HL-60 (cell line): ENCODE results near the gene SLC25A17.

Experiments used
- DNase-seq, 2 experiments: peaks; one replicate each; pipeline ENCODE4 v3.0.0-alpha.2; 2010 to 2020; ENCODE audit warnings: low read depth in 1 of 2, low spot score in 1 of 2
- H3K27ac ChIP-seq: fragments of 250-450 bp; sonication (Bioruptor Pico); replicated peaks from 2 replicates; pipeline ENCODE4 v1.5.1; 2020; ENCODE audit warnings: mild to moderate bottlenecking, moderate library complexity
- H3K27me3 ChIP-seq: fragments of 250-450 bp; sonication (Bioruptor Pico); 2 replicates; pipeline ENCODE4 v1.5.1; 2021; ENCODE audit warnings: mild to moderate bottlenecking, moderate library complexity; ENCODE audit not compliant: insufficient read depth, poor library complexity, severe bottlenecking
- H3K4me3 ChIP-seq: replicated peaks from 2 replicates; pipeline ENCODE4 v1.5.1; 2011; ENCODE audit warnings: mild to moderate bottlenecking, control low read depth, low read length; ENCODE audit not compliant: insufficient read depth
- GABPA ChIP-seq: IDR thresholded peaks from 2 replicates; pipeline ENCODE4 v1.6.1; 2012; ENCODE audit warnings: low read depth
- POLR2AphosphoS5 ChIP-seq: IDR thresholded peaks from 2 replicates; pipeline ENCODE4 v1.6.1; 2012; ENCODE audit warnings: low read depth
- SPI1 ChIP-seq: IDR thresholded peaks from 2 replicates; pipeline ENCODE4 v1.6.1; 2012; ENCODE audit warnings: low read depth, mild to moderate bottlenecking, borderline replicate concordance
- TF ChIP-seq, protein P1 (sequence below): IDR thresholded peaks from one replicate; pipeline ENCODE4 v1.5.1; 2011; ENCODE audit warnings: low read length, control low read depth, inconsistent platforms; ENCODE audit not compliant: insufficient read depth
- TF ChIP-seq, protein P2 (sequence below): IDR thresholded peaks from 2 replicates; pipeline ENCODE4 v1.6.1; 2012; ENCODE audit warnings: low read depth; ENCODE audit not compliant: insufficient replicate concordance

Gene SLC25A17

DNA sequence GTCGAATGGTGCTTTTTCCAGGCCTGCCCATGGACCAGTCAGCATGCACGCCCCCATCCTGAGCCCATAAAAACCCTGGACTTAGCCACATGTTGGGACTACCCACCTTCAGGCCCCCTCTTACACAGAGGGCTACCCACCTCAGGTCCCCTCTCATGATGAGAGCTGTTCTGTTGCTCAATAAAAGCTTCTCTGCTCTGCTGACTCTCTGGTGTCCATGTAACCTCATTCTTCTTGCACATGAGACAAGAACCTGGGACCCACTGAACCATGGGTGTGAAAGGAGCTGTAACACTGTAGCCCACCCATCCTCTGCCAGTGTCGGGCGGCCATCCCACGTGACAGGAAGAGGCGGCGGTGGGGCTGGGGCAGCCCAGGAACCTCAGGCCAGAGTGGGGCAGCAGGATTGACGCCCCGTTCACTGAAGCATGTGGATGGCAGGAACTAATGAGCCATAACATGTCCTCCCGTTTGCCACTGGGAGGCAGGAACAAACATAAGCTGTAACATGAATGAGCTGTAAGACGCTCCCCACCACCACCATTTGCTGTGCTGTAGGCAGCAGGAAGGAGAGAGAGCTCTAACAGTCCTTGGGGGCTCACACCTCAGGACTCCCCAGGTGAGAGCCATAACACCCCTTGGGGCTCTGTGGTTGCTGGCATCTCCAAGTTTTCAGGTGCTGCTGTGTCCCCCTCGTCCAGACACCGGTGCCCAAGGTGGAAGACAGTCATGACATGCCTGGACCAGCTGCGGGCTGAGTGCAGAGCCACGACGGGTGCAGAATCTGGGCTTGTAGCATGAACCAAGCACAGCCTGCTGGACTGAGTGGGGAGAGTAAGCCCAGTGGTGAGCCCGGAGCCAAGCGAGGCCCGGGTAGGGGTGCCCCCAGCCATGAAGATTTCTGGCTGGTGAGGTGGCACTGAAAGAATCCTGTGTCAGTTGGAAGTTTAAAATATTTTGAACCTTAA is 70.5 kb downstream of the SLC25A17 start:
- no peak for DNase-seq
- H3K4me3 ChIP-seq = no peak overlapping the region
- no peaks in the 10 kb centered on the region for H3K27me3 ChIP-seq
- TF ChIP-seq, protein P1, sequence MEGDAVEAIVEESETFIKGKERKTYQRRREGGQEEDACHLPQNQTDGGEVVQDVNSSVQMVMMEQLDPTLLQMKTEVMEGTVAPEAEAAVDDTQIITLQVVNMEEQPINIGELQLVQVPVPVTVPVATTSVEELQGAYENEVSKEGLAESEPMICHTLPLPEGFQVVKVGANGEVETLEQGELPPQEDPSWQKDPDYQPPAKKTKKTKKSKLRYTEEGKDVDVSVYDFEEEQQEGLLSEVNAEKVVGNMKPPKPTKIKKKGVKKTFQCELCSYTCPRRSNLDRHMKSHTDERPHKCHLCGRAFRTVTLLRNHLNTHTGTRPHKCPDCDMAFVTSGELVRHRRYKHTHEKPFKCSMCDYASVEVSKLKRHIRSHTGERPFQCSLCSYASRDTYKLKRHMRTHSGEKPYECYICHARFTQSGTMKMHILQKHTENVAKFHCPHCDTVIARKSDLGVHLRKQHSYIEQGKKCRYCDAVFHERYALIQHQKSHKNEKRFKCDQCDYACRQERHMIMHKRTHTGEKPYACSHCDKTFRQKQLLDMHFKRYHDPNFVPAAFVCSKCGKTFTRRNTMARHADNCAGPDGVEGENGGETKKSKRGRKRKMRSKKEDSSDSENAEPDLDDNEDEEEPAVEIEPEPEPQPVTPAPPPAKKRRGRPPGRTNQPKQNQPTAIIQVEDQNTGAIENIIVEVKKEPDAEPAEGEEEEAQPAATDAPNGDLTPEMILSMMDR = no peak
- TF ChIP-seq SPI1 (no peak), POLR2AphosphoS5 (no peak), GABPA (no peak)
- TF ChIP-seq, protein P2, sequence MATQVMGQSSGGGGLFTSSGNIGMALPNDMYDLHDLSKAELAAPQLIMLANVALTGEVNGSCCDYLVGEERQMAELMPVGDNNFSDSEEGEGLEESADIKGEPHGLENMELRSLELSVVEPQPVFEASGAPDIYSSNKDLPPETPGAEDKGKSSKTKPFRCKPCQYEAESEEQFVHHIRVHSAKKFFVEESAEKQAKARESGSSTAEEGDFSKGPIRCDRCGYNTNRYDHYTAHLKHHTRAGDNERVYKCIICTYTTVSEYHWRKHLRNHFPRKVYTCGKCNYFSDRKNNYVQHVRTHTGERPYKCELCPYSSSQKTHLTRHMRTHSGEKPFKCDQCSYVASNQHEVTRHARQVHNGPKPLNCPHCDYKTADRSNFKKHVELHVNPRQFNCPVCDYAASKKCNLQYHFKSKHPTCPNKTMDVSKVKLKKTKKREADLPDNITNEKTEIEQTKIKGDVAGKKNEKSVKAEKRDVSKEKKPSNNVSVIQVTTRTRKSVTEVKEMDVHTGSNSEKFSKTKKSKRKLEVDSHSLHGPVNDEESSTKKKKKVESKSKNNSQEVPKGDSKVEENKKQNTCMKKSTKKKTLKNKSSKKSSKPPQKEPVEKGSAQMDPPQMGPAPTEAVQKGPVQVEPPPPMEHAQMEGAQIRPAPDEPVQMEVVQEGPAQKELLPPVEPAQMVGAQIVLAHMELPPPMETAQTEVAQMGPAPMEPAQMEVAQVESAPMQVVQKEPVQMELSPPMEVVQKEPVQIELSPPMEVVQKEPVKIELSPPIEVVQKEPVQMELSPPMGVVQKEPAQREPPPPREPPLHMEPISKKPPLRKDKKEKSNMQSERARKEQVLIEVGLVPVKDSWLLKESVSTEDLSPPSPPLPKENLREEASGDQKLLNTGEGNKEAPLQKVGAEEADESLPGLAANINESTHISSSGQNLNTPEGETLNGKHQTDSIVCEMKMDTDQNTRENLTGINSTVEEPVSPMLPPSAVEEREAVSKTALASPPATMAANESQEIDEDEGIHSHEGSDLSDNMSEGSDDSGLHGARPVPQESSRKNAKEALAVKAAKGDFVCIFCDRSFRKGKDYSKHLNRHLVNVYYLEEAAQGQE = no peak
- no peak overlapping the region for H3K27ac ChIP-seq

GRCh38 chr22:40747361-40747760 is 71.8 kb downstream of the SLC25A17 start:
- Histone ChIP-seq H3K4me3 (no peak overlapping the region), H3K27ac (no peak overlapping the region), H3K27me3 (no peaks in the 10 kb centered on the region)
- no peak for DNase-seq
- TF ChIP-seq SPI1 (no peak), POLR2AphosphoS5 (no peak), GABPA (no peak)
- TF ChIP-seq, protein P1 = no peak
- TF ChIP-seq, protein P2 = no peak

- no peak for TF ChIP-seq GABPA
- TF ChIP-seq SPI1 = no peak
- TF ChIP-seq, protein P1 = no peak
- TF ChIP-seq, protein P2 = no peak
- no peak for TF ChIP-seq POLR2AphosphoS5
Observed at GRCh38 chr22:40746428-40747220, 72.5 kb downstream of the SLC25A17 start.

More at GRCh38 chr22:40746428-40747220, 72.5 kb downstream of the SLC25A17 start:
- Histone ChIP-seq H3K4me3 (no peak overlapping the region), H3K27me3 (no peaks in the 10 kb centered on the region), H3K27ac (no peak overlapping the region)
- no peak for DNase-seq
